Keratinocyte (primary cell): ENCODE measurements around the gene PIWIL4.

Experiments used
- EZH2 ChIP-seq: IDR thresholded peaks from one replicate; pipeline ENCODE4 v1.6.1; 2012; ENCODE audit warnings: inconsistent platforms, mild to moderate bottlenecking, low read length, moderate library complexity
- TF ChIP-seq, protein P1 (sequence below), 3 experiments: IDR thresholded peaks in 1 of 3; conservative IDR thresholded peaks in 1 of 3; optimal IDR thresholded peaks in 1 of 3; 2 replicates in 2 of 3; 3 replicates in 1 of 3; pipeline versions ENCODE3 to v1.5.1; 2011; ENCODE audit warnings: low read length in 3 of 3, mild to moderate bottlenecking in 3 of 3, moderate library complexity in 2 of 3, control low read depth in 1 of 3, inconsistent platforms in 1 of 3; ENCODE audit not compliant: insufficient read depth in 2 of 3; ENCODE audit errors: extremely low read depth in 1 of 3

DNA sequence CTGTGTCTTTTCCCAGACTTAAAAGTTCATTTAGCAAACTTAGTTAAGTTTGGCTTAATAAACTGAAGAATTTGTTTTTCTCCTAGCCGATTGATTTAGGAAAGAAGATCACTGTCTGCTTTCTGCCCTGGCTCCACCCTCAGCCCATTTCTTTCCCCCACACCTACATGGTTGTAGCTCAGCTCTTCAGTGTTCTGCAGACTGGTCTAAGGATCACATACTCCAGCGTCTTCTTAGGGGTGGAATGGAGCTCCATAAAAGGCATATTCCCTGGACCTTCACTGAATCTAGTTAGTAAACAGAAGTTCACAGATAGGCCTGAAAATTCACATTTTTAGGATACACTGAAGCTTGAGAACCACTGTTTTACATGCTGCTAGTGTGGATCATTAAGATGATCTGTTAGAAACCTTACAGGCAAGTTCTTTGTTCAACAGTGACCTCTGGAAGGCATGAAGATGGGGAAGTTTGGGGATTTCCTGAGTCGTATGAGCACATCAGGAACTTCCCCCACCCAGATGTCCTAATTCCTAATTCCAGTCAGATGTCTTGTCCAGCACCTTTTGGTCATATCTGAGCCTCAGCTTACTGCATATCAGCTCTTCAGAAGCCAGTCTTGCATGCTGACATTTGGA is 16.8 kb downstream of the PIWIL4 start:
- TF ChIP-seq, protein P1, sequence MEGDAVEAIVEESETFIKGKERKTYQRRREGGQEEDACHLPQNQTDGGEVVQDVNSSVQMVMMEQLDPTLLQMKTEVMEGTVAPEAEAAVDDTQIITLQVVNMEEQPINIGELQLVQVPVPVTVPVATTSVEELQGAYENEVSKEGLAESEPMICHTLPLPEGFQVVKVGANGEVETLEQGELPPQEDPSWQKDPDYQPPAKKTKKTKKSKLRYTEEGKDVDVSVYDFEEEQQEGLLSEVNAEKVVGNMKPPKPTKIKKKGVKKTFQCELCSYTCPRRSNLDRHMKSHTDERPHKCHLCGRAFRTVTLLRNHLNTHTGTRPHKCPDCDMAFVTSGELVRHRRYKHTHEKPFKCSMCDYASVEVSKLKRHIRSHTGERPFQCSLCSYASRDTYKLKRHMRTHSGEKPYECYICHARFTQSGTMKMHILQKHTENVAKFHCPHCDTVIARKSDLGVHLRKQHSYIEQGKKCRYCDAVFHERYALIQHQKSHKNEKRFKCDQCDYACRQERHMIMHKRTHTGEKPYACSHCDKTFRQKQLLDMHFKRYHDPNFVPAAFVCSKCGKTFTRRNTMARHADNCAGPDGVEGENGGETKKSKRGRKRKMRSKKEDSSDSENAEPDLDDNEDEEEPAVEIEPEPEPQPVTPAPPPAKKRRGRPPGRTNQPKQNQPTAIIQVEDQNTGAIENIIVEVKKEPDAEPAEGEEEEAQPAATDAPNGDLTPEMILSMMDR (optimal IDR thresholded peaks at IDR 0.05 in 1 of 3, IDR thresholded peaks at IDR 0.05 in 1 of 3, conservative IDR thresholded peaks at IDR 0.05 in 1 of 3; ENCODE audit: extremely low read depth in 1 of 3, insufficient read depth in 2 of 3, low read length in 3 of 3) = no peak
- no peak for TF ChIP-seq EZH2
